HepG2 (cell line): ENCODE data around the gene RIPOR1. TPM values are rescaled to one million over a fixed set of nuclear protein-coding genes. Genes with fewer than 3 reads are reported as not detected.

Experiments used
- CHD2 ChIP-seq: IDR thresholded peaks from 2 replicates; pipeline ENCODE4 v1.6.1; 2011; ENCODE audit warnings: low read depth, low read length, improper control_type of control experiment
- SALL1 ChIP-seq: sonication (generic); formaldehyde crosslinking; IDR thresholded peaks from 2 replicates; pipeline ENCODE4 v1.8.0; 2022; ENCODE audit warnings: mild to moderate bottlenecking, missing genetic modification reagents
- SP140L ChIP-seq: sonication (generic); formaldehyde crosslinking; IDR thresholded peaks from 2 replicates; pipeline ENCODE4 v1.4.0; 2020; ENCODE audit warnings: missing genetic modification reagents, borderline replicate concordance
- SP5 ChIP-seq: IDR thresholded peaks from 2 replicates; pipeline ENCODE4 v1.6.1; 2016; ENCODE audit warnings: low read depth, borderline replicate concordance
- TCF12 ChIP-seq, 2 experiments: fragments of 450-650 bp in 1 of 2; sonication (generic) in 1 of 2; formaldehyde crosslinking in 1 of 2; IDR thresholded peaks; 2 replicates each; pipeline versions ENCODE4 v1.6.1 to v1.8.0; 2017 to 2022; ENCODE audit warnings: antibody characterized with exemption in 1 of 2, mild to moderate bottlenecking in 1 of 2, missing genetic modification reagents in 1 of 2, moderate library complexity in 1 of 2
- ZNF343 ChIP-seq: sonication (generic); formaldehyde crosslinking; IDR thresholded peaks from 2 replicates; pipeline ENCODE4 v1.4.0; 2020; ENCODE audit warnings: mild to moderate bottlenecking, missing genetic modification reagents
- ZNF709 ChIP-seq: sonication (generic); formaldehyde crosslinking; IDR thresholded peaks from 2 replicates; pipeline ENCODE4 v1.5.0; 2020; ENCODE audit warnings: mild to moderate bottlenecking, missing genetic modification reagents
- ZSCAN12 ChIP-seq: sonication (generic); formaldehyde crosslinking; IDR thresholded peaks from 2 replicates; pipeline ENCODE4 v1.9.0; 2021; ENCODE audit warnings: mild to moderate bottlenecking, missing genetic modification reagents
- polyA plus RNA-seq, 8 experiments: library from polyadenylated mRNA; depleted of rRNA in 3 of 8; stranded (reverse) in 7 of 8; unstranded in 1 of 8; fragments of >200 nt; fragmentation: Illumina TruSeq in 4 of 8; extraction: Trizol in 4 of 8; gene quantifications; 2 replicates each; pipeline versions ENCODE4 v1.2.1 to v1.2.3, GENCODE V29; 2011 to 2016; ENCODE audit warnings: low read depth in 4 of 8, missing spikeins in 1 of 8, mixed read lengths in 1 of 8; ENCODE audit not compliant: insufficient read depth in 1 of 8
- total RNA-seq, 5 experiments: library from RNA; depleted of rRNA; stranded (reverse); fragments of >200 nt; fragmentation: Illumina TruSeq; extraction: Trizol; gene quantifications; 2 replicates each; pipeline ENCODE4 v1.2.3, GENCODE V29; 2016; ENCODE audit warnings: low read depth in 1 of 5
- TF ChIP-seq, protein P1 (sequence below): sonication (generic); formaldehyde crosslinking; IDR thresholded peaks from 2 replicates; pipeline ENCODE4 v1.5.1; 2020; ENCODE audit warnings: missing genetic modification reagents, mild to moderate bottlenecking, borderline replicate concordance
- TF ChIP-seq, protein P2 (sequence below), 2 experiments: sonication (generic) in 1 of 2; formaldehyde crosslinking in 1 of 2; IDR thresholded peaks; 2 replicates each; pipeline versions ENCODE4 v1.4.0 to v1.6.1; 2018 to 2020; ENCODE audit warnings: missing genetic modification reagents in 2 of 2, borderline replicate concordance in 1 of 2, low read depth in 1 of 2, mild to moderate bottlenecking in 1 of 2, missing biosample characterization in 1 of 2
- TF ChIP-seq, protein P3 (sequence below): sonication (generic); formaldehyde crosslinking; conservative IDR thresholded peaks from 2 replicates; pipeline ENCODE4 v1.4.0; 2020; ENCODE audit warnings: mild to moderate bottlenecking, missing genetic modification reagents, moderate library complexity
- TF ChIP-seq, protein P4 (sequence below): sonication (generic); formaldehyde crosslinking; IDR thresholded peaks from 2 replicates; pipeline ENCODE4 v1.4.0; 2020; ENCODE audit warnings: missing genetic modification reagents
- TF ChIP-seq, protein P5 (sequence below): IDR thresholded peaks from 2 replicates; pipeline ENCODE4 v1.6.1; 2016; ENCODE audit warnings: control low read depth
- TF ChIP-seq, protein P6 (sequence below): sonication (generic); formaldehyde crosslinking; IDR thresholded peaks from 2 replicates; pipeline ENCODE4 v1.4.0; 2020; ENCODE audit warnings: low read depth, mild to moderate bottlenecking, missing genetic modification reagents
- TF ChIP-seq, protein P7 (sequence below): sonication (generic); formaldehyde crosslinking; conservative IDR thresholded peaks from 2 replicates; pipeline ENCODE4 v1.8.1; 2023; ENCODE audit warnings: missing genetic modification reagents

Gene RIPOR1
- total and polyA plus RNA-seq, 2 of the 13 experiments (the other 11 are each of a cell fraction or from before 2014, with no cell fraction given), result 4.6 to 8.1 TPM

DNA sequence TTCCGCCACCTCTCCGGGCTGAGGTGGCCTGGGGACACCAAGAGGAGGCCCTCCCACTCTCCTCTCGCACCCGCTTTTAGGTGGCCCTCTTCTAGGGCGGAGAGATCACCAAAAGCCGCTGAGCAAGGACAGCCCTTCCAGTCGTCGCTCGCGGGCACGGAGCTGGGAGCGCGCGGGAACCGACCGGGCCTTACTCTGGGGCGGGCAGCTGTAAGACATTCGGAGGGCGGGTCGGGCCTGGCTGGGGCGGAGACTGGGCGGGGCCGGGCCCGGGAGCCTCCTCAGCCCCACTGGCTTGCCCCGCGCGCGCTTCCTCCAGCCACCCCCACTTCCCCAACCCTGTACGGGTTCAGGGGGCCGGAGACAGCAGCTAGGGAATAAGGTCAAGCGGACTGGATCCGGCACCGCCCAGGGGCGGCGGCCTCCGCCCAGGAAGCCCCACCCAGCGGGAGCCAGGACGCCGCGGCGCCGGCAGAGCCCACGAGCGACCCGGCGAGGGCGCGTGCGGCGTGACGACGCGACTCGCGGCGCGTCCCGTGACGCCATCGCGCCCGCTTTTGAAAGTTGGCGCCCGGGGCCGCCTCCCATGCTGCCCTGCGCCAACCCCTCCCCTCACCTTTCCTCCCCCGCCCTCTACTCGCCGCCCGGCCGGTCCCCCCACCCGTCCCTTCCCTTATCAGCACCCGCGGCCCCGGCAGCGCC, 33.3 kb downstream of the RIPOR1 start (continued):
- TF ChIP-seq, protein P1, sequence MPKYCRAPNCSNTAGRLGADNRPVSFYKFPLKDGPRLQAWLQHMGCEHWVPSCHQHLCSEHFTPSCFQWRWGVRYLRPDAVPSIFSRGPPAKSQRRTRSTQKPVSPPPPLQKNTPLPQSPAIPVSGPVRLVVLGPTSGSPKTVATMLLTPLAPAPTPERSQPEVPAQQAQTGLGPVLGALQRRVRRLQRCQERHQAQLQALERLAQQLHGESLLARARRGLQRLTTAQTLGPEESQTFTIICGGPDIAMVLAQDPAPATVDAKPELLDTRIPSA (CRISPR knock-in tag), result no peak
- peak; percentile 78 for TF ChIP-seq SP5 (CRISPR knock-in tag)
- no peak; the same call in 1 of the 2 replicates for TF ChIP-seq SP140L
- TF ChIP-seq, protein P2, sequence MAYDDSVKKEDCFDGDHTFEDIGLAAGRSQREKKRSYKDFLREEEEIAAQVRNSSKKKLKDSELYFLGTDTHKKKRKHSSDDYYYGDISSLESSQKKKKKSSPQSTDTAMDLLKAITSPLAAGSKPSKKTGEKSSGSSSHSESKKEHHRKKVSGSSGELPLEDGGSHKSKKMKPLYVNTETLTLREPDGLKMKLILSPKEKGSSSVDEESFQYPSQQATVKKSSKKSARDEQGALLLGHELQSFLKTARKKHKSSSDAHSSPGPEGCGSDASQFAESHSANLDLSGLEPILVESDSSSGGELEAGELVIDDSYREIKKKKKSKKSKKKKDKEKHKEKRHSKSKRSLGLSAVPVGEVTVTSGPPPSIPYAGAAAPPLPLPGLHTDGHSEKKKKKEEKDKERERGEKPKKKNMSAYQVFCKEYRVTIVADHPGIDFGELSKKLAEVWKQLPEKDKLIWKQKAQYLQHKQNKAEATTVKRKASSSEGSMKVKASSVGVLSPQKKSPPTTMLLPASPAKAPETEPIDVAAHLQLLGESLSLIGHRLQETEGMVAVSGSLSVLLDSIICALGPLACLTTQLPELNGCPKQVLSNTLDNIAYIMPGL (CRISPR knock-in tag; IDR thresholded peaks at IDR 0.05; ENCODE audit: borderline replicate concordance in 1 of 2, low read depth in 1 of 2), result peak in 1 of 2 experiments; percentile 77; a peak in 1 of 4 replicates
- no peak for TF ChIP-seq CHD2
- peak; percentile 94 for TF ChIP-seq ZNF709 (CRISPR knock-in tag)
- TF ChIP-seq, protein P3, sequence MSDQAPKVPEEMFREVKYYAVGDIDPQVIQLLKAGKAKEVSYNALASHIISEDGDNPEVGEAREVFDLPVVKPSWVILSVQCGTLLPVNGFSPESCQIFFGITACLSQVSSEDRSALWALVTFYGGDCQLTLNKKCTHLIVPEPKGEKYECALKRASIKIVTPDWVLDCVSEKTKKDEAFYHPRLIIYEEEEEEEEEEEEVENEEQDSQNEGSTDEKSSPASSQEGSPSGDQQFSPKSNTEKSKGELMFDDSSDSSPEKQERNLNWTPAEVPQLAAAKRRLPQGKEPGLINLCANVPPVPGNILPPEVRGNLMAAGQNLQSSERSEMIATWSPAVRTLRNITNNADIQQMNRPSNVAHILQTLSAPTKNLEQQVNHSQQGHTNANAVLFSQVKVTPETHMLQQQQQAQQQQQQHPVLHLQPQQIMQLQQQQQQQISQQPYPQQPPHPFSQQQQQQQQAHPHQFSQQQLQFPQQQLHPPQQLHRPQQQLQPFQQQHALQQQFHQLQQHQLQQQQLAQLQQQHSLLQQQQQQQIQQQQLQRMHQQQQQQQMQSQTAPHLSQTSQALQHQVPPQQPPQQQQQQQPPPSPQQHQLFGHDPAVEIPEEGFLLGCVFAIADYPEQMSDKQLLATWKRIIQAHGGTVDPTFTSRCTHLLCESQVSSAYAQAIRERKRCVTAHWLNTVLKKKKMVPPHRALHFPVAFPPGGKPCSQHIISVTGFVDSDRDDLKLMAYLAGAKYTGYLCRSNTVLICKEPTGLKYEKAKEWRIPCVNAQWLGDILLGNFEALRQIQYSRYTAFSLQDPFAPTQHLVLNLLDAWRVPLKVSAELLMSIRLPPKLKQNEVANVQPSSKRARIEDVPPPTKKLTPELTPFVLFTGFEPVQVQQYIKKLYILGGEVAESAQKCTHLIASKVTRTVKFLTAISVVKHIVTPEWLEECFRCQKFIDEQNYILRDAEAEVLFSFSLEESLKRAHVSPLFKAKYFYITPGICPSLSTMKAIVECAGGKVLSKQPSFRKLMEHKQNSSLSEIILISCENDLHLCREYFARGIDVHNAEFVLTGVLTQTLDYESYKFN (CRISPR knock-in tag), result no peak; the same call in none of the 2 replicates
- TF ChIP-seq, protein P4, sequence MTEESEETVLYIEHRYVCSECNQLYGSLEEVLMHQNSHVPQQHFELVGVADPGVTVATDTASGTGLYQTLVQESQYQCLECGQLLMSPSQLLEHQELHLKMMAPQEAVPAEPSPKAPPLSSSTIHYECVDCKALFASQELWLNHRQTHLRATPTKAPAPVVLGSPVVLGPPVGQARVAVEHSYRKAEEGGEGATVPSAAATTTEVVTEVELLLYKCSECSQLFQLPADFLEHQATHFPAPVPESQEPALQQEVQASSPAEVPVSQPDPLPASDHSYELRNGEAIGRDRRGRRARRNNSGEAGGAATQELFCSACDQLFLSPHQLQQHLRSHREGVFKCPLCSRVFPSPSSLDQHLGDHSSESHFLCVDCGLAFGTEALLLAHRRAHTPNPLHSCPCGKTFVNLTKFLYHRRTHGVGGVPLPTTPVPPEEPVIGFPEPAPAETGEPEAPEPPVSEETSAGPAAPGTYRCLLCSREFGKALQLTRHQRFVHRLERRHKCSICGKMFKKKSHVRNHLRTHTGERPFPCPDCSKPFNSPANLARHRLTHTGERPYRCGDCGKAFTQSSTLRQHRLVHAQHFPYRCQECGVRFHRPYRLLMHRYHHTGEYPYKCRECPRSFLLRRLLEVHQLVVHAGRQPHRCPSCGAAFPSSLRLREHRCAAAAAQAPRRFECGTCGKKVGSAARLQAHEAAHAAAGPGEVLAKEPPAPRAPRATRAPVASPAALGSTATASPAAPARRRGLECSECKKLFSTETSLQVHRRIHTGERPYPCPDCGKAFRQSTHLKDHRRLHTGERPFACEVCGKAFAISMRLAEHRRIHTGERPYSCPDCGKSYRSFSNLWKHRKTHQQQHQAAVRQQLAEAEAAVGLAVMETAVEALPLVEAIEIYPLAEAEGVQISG (CRISPR knock-in tag), result peak; percentile 92
- no peak for TF ChIP-seq TCF12 (IDR thresholded peaks at IDR 0.05)
- peak; percentile 84; the same call in 1 of the 2 replicates for TF ChIP-seq TCF12 (CRISPR knock-in tag; IDR thresholded peaks at IDR 0.05)
- TF ChIP-seq, protein P5, sequence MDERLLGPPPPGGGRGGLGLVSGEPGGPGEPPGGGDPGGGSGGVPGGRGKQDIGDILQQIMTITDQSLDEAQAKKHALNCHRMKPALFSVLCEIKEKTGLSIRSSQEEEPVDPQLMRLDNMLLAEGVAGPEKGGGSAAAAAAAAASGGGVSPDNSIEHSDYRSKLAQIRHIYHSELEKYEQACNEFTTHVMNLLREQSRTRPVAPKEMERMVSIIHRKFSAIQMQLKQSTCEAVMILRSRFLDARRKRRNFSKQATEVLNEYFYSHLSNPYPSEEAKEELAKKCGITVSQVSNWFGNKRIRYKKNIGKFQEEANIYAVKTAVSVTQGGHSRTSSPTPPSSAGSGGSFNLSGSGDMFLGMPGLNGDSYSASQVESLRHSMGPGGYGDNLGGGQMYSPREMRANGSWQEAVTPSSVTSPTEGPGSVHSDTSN (CRISPR knock-in tag), result no peak
- TF ChIP-seq SALL1 (CRISPR knock-in tag), result peak; percentile 66
- TF ChIP-seq, protein P6, sequence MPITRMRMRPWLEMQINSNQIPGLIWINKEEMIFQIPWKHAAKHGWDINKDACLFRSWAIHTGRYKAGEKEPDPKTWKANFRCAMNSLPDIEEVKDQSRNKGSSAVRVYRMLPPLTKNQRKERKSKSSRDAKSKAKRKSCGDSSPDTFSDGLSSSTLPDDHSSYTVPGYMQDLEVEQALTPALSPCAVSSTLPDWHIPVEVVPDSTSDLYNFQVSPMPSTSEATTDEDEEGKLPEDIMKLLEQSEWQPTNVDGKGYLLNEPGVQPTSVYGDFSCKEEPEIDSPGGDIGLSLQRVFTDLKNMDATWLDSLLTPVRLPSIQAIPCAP (CRISPR knock-in tag), result no peak
- TF ChIP-seq ZNF343 (CRISPR knock-in tag), result no peak
- TF ChIP-seq ZSCAN12, result no peak
- TF ChIP-seq, protein P7, sequence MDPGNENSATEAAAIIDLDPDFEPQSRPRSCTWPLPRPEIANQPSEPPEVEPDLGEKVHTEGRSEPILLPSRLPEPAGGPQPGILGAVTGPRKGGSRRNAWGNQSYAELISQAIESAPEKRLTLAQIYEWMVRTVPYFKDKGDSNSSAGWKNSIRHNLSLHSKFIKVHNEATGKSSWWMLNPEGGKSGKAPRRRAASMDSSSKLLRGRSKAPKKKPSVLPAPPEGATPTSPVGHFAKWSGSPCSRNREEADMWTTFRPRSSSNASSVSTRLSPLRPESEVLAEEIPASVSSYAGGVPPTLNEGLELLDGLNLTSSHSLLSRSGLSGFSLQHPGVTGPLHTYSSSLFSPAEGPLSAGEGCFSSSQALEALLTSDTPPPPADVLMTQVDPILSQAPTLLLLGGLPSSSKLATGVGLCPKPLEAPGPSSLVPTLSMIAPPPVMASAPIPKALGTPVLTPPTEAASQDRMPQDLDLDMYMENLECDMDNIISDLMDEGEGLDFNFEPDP (CRISPR knock-in tag), result no peak
